GM19238 (cell line): ENCODE measurements around the gene NSRP1.
"Not testable (repeated sequence)": the region's sequence is repeated elsewhere in the genome, so short reads cannot be mapped to it uniquely, and the experiment has no call there.

Experiments used
- DNase-seq: peaks from one replicate; pipeline ENCODE4 v3.0.0; 2011; ENCODE audit warnings: low spot score; ENCODE audit not compliant: insufficient read length

NSRP1 gene

DNA sequence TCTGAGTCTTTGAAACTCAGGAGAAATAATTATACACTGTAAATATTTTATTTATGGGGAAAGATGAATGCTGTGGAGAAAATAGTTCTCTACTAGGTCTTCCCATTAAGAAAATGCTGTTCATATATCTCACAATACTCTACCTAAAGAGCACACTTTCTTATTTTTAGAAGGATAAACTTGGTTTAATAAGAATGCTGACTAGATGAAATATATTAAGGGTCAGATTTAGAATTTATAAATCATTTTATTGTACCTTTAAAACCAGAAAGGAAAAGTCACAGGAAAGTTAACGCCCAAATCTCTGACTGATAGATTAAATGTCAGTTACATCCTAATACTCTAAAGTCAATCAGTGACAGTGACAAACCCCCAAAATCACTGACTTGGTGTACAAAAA is 70.1 kb downstream of the NSRP1 start:
- DNase-seq = no peak

- no peak for DNase-seq
Measured at GRCh38 chr17:30187573-30187972, 71.0 kb downstream of the NSRP1 start.

DNA sequence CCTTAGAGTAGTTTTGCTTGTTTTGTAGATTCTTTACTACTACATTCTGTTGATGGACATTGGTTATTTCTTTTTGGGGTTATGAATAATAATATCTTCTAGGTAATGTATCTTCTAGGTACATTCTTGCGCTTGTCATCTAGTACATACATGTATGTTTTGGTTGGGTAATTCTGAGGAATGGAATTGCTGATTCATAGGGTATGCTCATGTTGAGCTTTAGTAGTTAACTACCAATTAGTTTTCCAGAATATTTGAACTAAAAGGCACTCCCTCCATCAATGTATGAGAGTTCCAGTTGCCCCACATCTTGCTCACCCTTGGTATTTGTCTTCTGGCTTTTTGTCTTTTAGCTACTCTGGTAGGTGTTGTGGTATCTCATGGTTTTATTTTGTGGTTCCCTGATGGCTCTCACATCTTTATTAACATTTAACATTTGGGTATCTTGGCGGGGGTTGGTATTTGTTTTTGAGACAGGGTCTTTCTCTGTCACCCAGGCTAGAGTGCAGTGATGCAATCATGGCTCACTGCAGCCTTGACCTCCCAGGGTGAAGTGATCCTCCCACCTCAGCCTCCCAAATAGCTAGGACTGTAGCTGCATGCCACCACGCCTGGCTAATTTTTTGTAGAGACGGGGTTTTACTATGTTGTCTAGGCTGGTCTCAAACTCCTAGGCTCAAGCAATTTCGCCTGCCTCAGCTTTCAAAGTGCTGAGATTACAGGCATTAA is 71.8 kb downstream of the NSRP1 start:
- no peak for DNase-seq

DNA sequence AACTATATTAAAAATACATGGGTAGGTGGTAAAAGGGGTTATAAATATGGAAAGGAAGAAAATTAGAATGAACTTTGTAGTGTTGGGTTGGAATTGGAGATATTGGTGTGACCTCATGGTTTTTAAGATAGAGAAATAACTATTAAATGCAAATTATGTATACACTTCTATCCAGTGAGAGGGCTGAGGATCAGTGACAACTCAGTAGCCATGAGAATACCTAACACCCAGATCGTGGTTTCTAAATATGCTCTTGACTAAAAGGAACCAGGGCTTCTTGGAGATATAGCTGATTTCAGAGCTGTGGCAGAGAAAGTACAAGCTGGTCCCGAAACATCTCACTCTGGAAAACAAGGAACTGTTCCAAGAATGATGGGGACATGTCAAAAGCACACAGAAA is 74.5 kb downstream of the NSRP1 start:
- DNase-seq = no peak

- no peak for DNase-seq
Measured at GRCh38 chr17:30196504-30196903, 79.9 kb downstream of the NSRP1 start.

DNA sequence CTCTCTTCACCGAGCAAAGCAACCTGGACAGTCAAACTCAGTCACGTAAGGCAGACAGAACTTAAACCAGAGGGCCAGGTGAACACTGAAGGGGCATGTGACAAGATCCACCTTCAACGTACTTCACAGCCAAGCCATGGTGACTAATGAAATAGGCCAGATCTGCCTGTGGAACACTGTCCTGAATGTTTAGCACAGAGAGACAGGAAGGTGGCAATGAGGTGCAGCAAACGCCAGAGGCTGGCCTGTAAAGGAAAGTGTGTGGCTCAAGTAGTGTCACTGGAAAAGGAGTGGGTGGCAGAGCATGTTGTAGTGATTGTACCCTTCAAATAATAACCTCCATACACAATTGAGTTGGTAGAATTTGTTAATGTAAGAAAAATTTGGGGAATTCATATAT is 80.8 kb downstream of the NSRP1 start:
- DNase-seq = no peak

DNA sequence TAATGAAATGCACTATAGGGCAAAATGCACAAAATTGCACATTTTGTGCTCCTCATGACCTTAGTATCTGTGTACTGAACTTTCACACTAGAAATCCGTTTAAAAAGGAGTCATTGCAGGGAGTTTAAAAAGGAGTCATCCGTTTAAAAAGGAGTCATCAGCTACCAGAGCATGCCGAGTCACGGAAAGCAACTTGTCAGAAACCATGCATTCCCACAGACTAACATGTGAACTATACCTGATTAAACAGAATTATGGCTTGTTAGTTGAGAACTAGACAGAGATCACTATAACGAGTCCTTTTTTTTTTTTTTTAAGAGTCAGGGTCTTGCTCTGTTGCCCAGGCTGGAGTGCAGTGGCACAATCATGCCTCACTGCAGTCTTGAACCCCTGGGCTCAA is 83.0 kb downstream of the NSRP1 start:
- DNase-seq = no peak

DNA sequence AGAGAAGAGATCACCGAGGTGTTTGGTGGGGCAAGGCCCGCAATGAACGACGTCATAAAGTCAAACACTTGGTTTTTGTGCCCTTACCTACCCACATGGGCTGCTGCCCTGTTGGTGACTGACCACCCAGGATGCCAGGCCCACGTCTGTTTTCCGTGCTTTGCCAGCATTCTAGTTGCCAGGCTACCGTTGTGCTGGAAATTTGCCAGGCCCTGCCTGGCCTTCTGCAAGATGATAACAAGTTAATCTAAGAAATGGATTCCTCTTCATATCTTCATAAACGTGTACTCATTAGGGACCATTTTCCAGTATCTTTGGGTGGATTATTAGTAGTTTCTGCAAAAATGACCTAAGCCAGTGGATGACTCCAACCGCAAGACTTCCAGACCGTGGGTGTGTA is 83.5 kb downstream of the NSRP1 start:
- DNase-seq = no peak

GRCh38 chr17:30200656-30201055 is 84.0 kb downstream of the NSRP1 start:
- DNase-seq = not testable (repeated sequence)

- DNase-seq = no peak
Measured at GRCh38 chr17:30203471-30203981, 86.9 kb downstream of the NSRP1 start.

DNA sequence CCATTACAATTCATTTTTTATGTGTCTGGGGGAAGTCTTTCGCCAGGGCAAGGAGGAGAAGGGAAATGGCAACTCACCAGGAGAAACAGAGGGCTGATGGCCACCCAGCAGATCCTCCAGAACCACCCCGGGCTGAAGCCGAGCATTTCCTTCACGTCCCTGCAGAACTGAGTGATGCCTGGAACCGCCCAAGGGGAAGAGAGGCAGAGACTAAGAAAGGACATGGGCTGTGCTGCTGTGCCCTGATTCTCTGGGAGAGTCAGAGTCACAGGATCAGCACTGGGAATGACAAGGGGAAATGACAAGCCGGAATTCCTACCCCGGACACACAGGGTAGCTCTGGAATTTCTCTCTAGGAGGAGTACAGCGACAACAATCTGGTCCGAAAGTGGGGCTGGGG is 91.0 kb downstream of the NSRP1 start:
- no peak for DNase-seq

- no peak for DNase-seq
Measured at GRCh38 chr17:30208214-30208613, 91.6 kb downstream of the NSRP1 start.

GRCh38 chr17:30209930-30210329 is 93.3 kb downstream of the NSRP1 start:
- no peak for DNase-seq

- no peak for DNase-seq
Measured at GRCh38 chr17:30210366-30210765, 93.8 kb downstream of the NSRP1 start.

DNA sequence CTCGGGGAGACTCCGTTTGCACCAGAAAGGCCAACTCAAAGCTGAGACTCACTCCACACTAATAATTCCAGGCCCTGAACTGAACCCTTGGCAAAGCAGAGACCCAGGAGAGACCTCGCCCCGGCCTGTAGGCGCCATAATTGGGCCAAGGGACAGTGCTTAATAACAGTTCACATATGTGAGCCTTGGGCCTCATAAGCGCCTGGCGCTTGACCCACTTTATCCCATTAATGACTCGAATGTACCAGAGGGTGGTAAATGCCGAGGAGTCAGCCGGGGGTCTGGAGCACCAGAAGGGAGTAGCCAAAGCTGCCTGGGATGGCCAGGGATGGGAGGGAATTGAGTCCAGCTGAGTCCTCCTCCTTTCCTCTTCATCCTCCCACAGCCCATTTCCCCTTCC is 94.3 kb downstream of the NSRP1 start:
- DNase-seq = no peak

DNA sequence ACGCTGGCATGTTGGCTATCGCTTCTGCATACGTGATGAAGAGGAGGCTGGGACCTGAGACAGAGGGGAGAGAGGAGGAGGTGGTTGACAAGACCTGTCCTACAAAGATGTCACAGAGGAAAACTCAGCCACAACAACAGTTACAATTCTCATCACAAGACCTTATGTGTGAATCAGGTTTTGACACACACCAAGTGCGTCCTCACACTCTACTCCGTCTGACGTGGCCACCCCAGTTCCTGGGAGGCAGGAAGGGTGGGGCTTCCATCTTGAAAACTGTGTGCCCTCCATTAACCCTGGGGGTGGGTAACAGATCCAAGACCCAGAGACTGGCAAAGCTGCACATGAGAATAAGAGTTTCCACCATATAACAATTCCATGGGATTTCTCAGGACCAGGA is 94.8 kb downstream of the NSRP1 start:
- DNase-seq = no peak

- DNase-seq = no peak
Measured at GRCh38 chr17:30212750-30213149, 96.1 kb downstream of the NSRP1 start.

DNA sequence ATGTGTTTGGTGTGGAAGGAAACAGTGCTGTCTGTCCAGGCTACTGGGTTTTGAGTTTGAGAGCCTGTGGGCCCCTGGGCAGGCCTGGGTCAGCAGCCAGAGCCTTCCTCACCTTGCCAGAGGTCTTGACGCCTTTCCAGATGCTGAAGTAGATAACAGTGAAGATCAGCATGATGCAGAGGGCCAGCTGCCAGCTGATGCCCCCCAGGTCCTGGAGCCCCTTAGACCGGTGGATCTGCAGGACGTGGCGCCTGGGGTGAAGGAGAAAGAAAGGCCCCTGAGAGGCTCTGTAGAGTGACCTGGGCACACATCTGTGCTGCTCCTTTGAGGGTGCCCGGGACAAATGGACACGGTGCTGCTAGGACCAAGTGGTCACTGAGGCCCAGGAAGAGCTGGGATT is 100.4 kb downstream of the NSRP1 start:
- no peak for DNase-seq

- no peak for DNase-seq
Measured at GRCh38 chr17:30217746-30218245, 101.2 kb downstream of the NSRP1 start.

DNA sequence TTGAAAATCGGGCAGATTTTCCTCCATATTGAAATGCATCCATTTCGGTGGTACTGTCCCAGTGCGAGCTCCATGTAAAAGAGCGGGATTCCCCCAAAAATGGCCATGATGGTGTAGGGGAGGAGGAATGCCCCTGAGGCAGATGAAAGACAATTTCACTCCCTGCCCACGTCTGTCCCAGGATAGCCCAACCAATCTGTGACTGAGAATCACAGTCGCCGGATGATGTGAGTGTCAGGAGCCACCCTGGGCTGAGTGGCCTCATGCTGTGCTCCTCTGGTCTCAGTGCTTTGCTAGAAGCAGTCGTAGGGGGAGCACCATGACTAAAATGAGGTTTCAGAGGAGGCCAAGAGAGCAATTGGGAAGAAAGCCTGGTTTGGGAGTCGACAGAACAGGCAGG is 102.2 kb downstream of the NSRP1 start:
- no peak for DNase-seq

- no peak for DNase-seq
Measured at GRCh38 chr17:30219315-30219714, 102.7 kb downstream of the NSRP1 start.

- DNase-seq = no peak
Measured at GRCh38 chr17:30219833-30220232, 103.2 kb downstream of the NSRP1 start.

- no peak for DNase-seq
Measured at GRCh38 chr17:30220414-30220813, 103.8 kb downstream of the NSRP1 start.
